ACC112 (cell line): ENCODE results near the gene CD74.

Source experiments
- H2AFZ ChIP-seq: fragments of 200-600 bp; sonication (generic); one replicate; pipeline ENCODE4 v1.6.0; 2017; ENCODE audit warnings: antibody characterized with exemption, low read length; ENCODE audit not compliant: unreplicated experiment
- H3K27ac ChIP-seq: fragments of 200-600 bp; sonication (generic); 2 replicates; pipeline ENCODE4 v1.5.1; 2014; ENCODE audit warnings: low read depth, mild to moderate bottlenecking, antibody characterized with exemption, low read length, moderate library complexity
- H3K27me3 ChIP-seq: fragments of 200-600 bp; sonication (generic); 2 replicates; pipeline ENCODE4 v1.6.1; 2014; ENCODE audit warnings: mild to moderate bottlenecking, antibody characterized with exemption, low read length, moderate library complexity, mixed read lengths; ENCODE audit not compliant: insufficient read depth
- H3K36me3 ChIP-seq: fragments of 200-600 bp; sonication (generic); 2 replicates; pipeline ENCODE4 v1.6.1; 2016; ENCODE audit warnings: mild to moderate bottlenecking, antibody characterized with exemption, low read length, moderate library complexity, mixed read lengths; ENCODE audit not compliant: insufficient read depth
- H3K4me1 ChIP-seq: fragments of 200-600 bp; sonication (generic); one replicate; pipeline ENCODE4 v1.6.1; 2016; ENCODE audit warnings: low read length, mixed read lengths; ENCODE audit not compliant: insufficient read depth, unreplicated experiment, control insufficient read depth
- H3K4me3 ChIP-seq: fragments of 200-600 bp; sonication (generic); 2 replicates; pipeline ENCODE4 v1.5.1; 2014; ENCODE audit warnings: mild to moderate bottlenecking, low read depth, low read length
- H3K79me2 ChIP-seq: fragments of 200-600 bp; sonication (generic); one replicate; pipeline ENCODE4 v1.6.0; 2016; ENCODE audit warnings: low read length; ENCODE audit not compliant: control insufficient read depth, unreplicated experiment, insufficient read depth

The CD74 gene

GRCh38 chr5:150449517-150450339 lies 37.0 kb upstream of the CD74 start, which contains the start of gene RPS14:
Gene RPS14 (minus strand): TSS chr5:150449739. CDS start chr5:150447733, 2,006 bp downstream.
- Histone ChIP-seq H3K27ac (peak within 1 kb of the TSS; percentile 91), H3K36me3 (peaks cover 37% of the 10 kb centered on the region), H3K4me1 (peaks cover 19% of the 10 kb centered on the region), H3K27me3 (no peaks in the 10 kb centered on the region), H3K79me2 (peaks cover 42% of the 10 kb centered on the region), H2AFZ (peak within 1 kb of the TSS; percentile 79), H3K4me3 (peak within 1 kb of the TSS; percentile 82)

DNA sequence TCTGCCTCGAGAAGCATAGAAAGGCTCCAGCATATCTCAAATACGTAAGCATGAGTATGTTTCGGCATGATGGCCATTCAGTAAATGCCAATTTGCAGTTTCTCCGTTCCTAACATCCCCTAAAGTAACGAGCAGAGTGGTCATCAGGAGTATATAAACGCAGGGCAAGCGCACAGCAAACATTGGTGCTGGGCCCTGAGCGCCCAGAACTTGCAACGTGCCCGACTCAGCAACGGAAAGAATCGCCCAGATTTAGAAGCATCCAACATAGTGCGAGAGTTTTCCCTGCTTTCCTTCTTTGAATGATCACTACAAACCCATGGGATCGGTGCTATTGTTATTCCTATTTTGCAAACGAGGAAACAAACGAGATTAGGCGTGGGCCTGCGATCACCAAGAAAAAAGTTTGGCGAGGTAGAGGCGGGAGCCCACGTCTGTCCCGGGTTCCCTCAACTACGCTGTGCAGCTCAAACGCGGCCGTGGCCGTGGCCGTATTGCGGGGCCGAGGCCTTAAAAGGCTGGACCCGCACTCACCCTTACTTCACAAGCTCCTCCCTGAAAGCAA lies 36.3 kb upstream of the CD74 start:
- Histone ChIP-seq H3K4me1 (peaks cover 19% of the 10 kb centered on the region), H3K4me3 (peak overlapping the region; percentile 82), H3K27ac (peak overlapping the region; percentile 91), H3K79me2 (peaks cover 42% of the 10 kb centered on the region), H3K36me3 (peaks cover 37% of the 10 kb centered on the region), H3K27me3 (no peaks in the 10 kb centered on the region), H2AFZ (no peak overlapping the region)

- peaks cover 19% of the 10 kb centered on the region for H3K4me1 ChIP-seq
- H3K27ac ChIP-seq = peak overlapping the region; percentile 91; the same call in 1 of the 2 replicates
- H3K36me3 ChIP-seq = peaks cover 37% of the 10 kb centered on the region
These were observed 35.6 kb upstream of the CD74 start for GRCh38 chr5:150448334-150448733.

GRCh38 chr5:150447188-150447587 lies 34.5 kb upstream of the CD74 start:
- H3K27ac ChIP-seq = no peak overlapping the region
- peaks cover 37% of the 10 kb centered on the region for H3K36me3 ChIP-seq
- H3K27me3 ChIP-seq = no peaks in the 10 kb centered on the region
- H3K4me1 ChIP-seq = peaks cover 19% of the 10 kb centered on the region
- no peak overlapping the region for H2AFZ ChIP-seq
- H3K79me2 ChIP-seq = peaks cover 42% of the 10 kb centered on the region
- H3K4me3 ChIP-seq = peak overlapping the region; percentile 82

More at GRCh38 chr5:150448334-150448733, 35.6 kb upstream of the CD74 start:
- Histone ChIP-seq H3K27me3 (no peaks in the 10 kb centered on the region), H3K79me2 (peaks cover 42% of the 10 kb centered on the region), H3K4me3 (peak overlapping the region; percentile 82), H2AFZ (no peak overlapping the region)

DNA sequence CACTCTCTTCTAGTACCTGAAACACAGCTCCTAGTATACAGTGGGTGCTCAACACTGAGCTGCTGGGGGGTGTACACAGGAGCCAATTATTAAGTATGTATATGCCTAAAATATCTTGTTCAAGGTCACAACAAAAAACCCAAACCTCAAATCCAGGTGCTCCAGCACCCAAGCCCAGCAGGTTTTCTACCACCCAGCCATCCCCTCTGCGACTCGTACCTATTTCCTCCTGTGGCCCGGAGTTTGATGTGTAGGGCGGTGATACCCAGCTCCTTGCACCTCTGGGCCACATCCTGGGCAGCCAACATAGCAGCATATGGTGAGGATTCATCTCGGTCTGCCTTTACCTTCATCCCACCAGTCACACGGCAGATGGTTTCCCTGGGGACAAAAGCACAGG lies 33.9 kb upstream of the CD74 start:
- Histone ChIP-seq H2AFZ (no peak overlapping the region), H3K4me1 (peaks cover 19% of the 10 kb centered on the region), H3K4me3 (peak overlapping the region; percentile 82; the same call in 1 of the 2 replicates), H3K27ac (no peak overlapping the region), H3K36me3 (peaks cover 37% of the 10 kb centered on the region), H3K79me2 (peaks cover 42% of the 10 kb centered on the region), H3K27me3 (no peaks in the 10 kb centered on the region)

DNA sequence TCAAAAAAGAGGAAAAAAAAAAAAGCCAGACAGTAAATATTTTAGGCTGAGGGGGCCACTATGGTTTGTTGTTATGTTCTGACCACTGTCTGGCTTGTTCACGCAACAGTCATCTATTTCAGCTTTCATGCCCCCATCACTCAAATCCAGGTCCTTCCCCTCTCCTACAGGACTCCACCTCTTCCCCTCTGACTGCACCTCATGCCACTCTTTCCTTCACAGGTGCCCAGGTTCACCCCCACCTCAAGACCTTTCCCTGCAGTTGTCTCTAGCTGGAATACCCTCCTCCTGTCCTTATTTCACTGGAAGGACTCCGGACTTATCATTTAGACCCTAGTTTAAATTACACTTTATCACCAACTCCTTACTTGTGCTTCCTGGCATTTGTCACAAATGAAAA lies 33.4 kb upstream of the CD74 start:
- Histone ChIP-seq H3K79me2 (peaks cover 42% of the 10 kb centered on the region), H3K36me3 (peaks cover 37% of the 10 kb centered on the region), H2AFZ (no peak overlapping the region), H3K27me3 (no peaks in the 10 kb centered on the region), H3K4me1 (peaks cover 19% of the 10 kb centered on the region), H3K4me3 (no peak overlapping the region), H3K27ac (no peak overlapping the region)

GRCh38 chr5:150444770-150445169 lies 32.1 kb upstream of the CD74 start:
- Histone ChIP-seq H3K27ac (no peak overlapping the region), H3K79me2 (peaks cover 42% of the 10 kb centered on the region)

GRCh38 chr5:150443242-150444075 lies 30.7 kb upstream of the CD74 start:
- H3K79me2 ChIP-seq = peaks cover 31% of the 10 kb centered on the region
- peaks cover 19% of the 10 kb centered on the region for H3K4me1 ChIP-seq
- H3K36me3 ChIP-seq = peaks cover 34% of the 10 kb centered on the region
- H3K4me3 ChIP-seq = no peak overlapping the region
- H3K27me3 ChIP-seq = no peaks in the 10 kb centered on the region
- H2AFZ ChIP-seq = no peak overlapping the region
- no peak overlapping the region for H3K27ac ChIP-seq

More at GRCh38 chr5:150444770-150445169, 32.1 kb upstream of the CD74 start:
- H3K4me1 ChIP-seq = peaks cover 19% of the 10 kb centered on the region
- H3K4me3 ChIP-seq = no peak overlapping the region
- no peaks in the 10 kb centered on the region for H3K27me3 ChIP-seq
- H3K36me3 ChIP-seq = peaks cover 37% of the 10 kb centered on the region
- H2AFZ ChIP-seq = no peak overlapping the region

DNA sequence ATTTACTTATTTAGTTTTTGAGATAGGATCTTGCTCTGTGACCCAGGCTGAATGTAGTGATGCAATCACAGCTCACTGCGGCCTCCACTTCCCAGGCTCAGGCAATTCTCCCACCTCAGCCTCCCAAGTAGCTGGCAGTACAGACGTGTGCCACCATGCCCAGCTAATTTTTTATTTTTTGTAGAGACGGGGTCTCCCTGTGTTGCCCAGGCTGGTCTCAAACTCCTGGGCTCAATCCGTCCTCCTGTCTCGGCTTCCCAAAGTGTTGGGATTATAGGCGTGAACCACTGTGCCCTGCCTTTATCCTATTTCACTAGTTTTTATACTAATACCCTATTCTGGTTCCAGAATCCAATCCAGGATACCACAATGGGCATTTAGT lies 30.0 kb upstream of the CD74 start:
- Histone ChIP-seq H3K4me1 (peaks cover 15% of the 10 kb centered on the region), H2AFZ (no peak overlapping the region), H3K4me3 (no peak overlapping the region), H3K36me3 (peaks cover 26% of the 10 kb centered on the region), H3K27ac (no peak overlapping the region), H3K27me3 (no peaks in the 10 kb centered on the region), H3K79me2 (peaks cover 23% of the 10 kb centered on the region)

DNA sequence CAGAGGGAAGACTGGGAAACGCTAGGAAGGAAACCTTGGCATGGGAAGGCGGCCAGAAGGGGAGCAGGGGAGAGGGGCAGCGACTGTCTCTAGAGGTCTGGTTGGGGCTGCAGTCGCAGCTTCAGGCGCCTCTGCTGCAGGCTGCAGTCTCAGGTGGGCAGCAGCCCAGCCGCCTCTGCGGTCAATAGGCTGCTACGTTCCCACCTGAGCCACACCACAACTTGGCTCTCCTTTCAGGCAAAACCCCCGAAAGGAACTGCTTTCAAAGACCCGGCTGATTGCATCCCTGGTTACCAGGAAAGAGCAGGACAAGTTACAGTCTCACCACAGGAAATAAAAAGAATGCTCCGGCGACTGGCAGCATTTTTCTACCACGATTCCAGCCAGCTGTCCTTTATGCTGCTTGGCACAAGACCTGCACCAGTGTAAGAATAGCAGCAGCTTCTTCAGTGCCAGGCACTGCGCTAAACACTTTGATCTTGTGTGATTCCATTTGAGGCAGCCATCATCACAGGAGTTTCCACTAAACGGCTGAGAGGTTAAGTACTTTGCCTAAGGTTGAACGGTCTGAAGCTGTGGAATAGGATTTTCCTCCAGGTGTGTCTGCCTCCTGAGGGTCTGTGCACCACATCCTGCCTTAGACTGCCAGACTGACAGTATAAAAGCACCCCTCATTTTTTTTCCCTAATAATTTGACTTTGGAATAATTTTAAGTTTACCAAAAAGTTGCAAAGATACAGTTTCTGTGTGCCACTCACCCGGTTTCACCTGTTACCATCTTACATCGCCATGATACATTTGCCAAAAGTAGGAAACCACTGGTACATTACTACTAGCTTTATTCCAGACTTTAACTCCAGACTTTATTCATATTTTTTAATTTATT lies 29.3 kb upstream of the CD74 start:
- Histone ChIP-seq H3K36me3 (peaks cover 23% of the 10 kb centered on the region), H3K27me3 (no peaks in the 10 kb centered on the region), H3K4me1 (peaks cover 9% of the 10 kb centered on the region), H3K4me3 (no peak overlapping the region), H3K79me2 (peaks cover 17% of the 10 kb centered on the region), H2AFZ (no peak overlapping the region), H3K27ac (no peak overlapping the region)
